Hematopoietic multipotent progenitor cell treated with erythropoietin and hydrocortisone succinate and interleukin-3 and kit ligand, for 15 days (in vitro differentiated cells): ENCODE measurements around the gene GATC.

Experiments
- DNase-seq: peaks from one replicate; pipeline ENCODE4 v3.0.0-alpha.2; 2015; ENCODE audit warnings: low spot score

GATC gene, protein sequence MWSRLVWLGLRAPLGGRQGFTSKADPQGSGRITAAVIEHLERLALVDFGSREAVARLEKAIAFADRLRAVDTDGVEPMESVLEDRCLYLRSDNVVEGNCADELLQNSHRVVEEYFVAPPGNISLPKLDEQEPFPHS

DNA sequence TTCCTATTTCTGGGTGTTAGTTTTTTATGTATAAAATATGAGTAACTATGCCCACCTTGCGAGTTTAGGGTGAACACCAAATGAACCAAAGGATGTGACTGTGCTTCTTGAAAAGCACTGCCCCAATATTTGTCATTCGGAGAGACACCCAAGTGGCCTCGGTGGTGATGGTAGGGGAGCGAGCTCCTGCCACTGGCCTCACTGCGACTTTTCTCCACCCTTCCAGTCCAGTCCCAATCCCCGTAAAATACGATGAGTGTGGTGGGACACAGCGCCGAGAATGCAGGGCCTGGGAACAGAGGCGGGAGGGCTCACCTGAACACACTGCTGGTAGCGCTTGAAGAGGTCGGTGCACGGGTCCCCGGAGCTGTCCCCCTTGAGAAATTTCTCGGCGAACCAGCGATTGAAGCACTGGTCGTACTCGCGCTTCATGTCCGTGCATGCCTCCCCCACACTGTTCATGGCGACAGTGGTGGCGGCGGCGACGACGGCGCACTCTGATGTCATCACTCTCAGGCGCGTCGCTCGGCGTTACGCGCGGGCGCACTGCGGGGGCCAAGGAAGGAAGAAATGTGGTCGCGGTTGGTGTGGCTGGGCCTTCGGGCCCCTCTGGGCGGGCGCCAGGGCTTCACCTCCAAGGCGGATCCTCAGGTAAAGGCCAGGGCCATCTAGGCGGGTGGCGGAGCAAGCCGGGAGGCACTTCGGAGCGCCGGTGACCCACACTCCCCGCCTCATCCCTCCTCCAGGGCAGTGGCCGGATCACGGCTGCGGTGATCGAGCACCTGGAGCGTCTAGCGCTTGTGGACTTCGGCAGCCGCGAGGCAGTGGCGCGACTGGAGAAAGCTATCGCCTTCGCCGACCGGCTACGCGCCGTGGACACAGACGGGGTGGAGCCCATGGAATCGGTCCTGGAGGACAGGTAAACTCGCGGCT lies at the start of gene GATC, which contains the start of gene TRIAP1:
Gene GATC (plus strand): TSS at position 534 of the 933 bp plus-strand sequence. CDS start 37 bp downstream, at position 571.
Gene TRIAP1 (minus strand): TSS at position 474 of the 933 bp plus-strand sequence. CDS start 12 bp downstream, at position 462.
- DNase-seq, result peak; percentile 84

DNA sequence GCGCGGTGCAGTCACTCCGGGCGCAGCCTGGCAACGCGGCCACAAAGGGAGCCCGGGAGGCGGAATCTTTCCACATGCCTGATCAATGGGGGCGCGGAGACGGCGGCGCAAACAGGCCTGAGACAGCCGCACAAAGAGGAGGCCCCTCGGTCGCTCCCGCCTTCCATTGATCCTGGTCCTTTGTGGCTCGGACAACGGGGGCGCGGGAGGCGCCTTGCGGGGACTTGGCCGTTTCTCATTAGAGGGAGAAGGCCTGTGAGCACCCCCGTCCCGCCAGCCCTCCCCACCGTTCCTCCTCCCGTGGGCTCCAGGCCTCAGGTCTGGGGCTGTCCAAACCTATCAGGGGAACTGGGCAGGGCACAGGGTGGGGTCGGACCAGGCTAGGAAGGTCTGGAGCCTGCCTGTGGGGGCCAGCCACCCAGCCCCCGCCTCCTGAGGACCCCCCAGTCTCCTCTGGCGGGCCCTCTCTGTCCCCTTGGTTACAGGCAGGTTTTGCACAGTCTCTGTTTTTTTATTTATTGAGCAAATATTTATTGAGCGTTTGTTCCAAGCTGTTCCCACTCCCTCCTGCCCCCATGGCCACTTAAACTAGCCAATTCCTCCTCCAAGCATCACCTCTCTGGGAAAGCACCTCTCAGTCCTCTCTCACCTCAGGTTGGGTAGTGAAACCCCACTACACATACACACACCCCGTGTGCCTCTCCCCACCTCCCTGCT lies 48.3 kb upstream of the GATC start:
- no peak for DNase-seq

DNA sequence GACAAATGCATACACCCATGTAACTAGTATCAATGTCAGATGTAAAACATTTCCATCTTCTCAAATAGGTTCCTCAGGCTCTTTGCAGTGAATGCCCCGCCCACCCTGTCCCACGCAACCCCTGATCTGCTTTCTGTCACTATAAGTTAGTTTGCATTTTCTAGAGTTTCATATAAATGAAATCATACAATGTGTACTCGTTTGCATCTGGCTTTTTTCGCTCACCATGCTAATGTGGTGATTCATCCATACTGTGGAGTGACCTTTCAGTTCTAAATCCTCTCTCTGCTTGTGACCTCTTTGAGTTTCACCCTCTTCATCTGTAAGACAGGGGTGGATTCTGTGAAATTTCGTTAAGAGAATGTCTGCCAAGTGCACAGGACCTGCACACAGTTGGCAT lies 46.7 kb upstream of the GATC start:
- no peak for DNase-seq

DNA sequence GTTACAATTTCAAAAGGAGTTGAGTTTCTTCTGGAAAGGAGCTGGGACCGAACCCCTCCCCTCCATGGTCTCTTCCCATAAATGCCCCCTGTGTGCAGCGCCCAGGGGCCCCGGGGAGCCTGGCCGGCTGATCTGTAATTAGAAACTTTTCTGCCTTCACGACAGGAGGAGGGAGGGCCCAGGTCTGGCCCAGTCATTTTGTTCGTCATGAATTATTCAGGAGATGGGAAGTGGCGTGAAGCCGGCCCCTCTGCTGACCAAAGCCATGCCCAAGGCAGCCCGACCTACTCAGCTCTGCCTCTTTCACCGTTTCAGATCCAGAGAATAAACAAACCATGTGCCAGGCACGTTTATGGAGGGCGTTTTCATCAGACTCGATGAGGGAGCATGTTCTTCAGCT lies 44.0 kb upstream of the GATC start:
- DNase-seq, result no peak

DNA sequence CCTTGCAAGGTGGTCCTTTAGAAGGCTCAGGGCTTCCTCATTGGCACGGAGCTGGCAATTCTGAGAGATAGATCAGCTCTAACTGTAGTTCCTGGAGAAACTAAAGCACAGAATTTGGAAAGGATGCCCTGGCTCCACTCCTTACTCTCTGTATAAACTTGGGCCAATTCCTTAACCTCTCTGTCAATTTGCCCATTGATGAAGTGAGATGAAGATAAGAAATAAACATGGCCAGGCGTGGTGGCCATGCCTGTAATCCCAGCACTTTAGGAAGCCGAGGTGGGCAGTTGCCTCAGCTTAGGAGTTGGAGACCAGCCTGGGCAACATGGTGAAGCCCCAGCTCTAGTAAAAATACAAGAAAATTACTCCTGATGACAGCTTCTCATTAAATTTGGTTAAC lies 42.4 kb upstream of the GATC start:
- no peak for DNase-seq

DNA sequence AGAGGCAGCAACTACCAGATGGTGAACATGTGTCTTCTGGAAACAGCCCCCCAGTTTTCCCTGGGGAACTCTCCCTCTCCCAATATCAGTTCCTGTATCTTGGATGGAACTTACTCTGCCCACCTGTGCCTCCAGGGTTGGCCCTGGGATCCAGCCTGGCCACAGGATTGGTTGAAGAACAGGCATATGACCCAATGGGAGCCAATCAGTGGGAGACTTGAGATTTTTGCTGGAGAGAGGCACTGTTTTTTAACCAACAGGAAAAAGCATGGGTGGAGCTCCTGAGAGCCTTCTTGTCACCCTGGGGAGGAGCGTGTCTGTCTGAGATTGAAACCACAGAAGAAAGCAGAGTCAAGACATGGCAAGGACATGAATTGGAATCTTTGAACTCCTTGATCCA lies 42.0 kb upstream of the GATC start:
- DNase-seq, result no peak

DNA sequence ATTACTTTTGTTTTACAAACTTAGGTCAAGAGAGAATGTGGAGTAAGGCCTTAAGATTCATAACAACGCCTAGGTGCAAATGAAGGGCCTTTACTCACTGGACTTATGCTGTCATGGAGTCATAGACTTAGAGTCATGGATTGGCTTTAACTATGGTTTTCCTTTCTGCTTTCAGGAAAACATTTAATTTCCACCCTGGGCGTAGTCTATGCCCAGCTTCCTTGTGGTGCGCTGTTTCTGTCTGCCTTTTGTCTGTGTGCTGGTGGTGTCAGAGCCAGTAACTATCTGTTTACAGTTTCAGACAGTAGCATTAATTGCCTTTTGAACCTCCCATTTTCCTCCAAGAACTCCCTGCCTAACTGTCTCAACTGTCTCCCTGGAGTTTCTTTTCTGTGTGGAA lies 40.2 kb upstream of the GATC start:
- no peak for DNase-seq

DNA sequence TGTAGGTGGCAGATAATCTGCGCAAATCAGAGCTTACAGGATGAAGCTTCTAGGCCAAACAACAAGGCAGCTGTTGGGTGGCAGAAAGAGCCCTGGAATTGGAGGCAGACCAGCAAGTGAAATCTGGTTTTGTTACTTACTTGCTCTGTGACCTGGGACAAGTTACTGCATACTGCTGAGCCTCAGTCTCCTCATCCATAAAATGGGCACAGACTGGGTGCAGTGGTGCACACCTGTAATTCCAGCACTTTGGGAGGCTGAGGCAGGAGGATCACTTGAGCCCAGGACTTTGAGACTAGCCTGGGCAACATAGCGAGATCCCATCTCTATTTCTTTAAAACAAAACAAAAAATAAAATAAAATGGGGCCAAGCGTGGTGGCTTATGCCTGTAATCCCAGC lies 39.7 kb upstream of the GATC start:
- no peak for DNase-seq

DNA sequence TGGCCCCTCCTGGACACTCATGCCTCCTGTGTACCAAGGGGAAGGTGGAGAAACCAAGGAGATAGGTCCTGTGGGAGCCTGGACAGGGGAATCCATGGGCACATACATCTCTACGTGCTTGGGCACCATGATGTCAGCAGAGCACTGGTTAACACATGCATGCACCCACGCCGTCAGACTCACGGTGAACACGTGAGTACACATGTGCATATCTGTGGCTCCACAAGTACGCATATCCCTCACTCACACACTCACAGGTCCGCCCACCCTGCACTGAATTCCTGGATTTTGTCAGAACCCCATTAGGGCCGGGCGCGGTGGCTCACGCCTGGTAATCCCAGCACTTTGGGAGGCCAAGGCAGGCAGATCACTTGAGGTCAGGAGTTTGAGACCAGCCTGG lies 37.5 kb upstream of the GATC start:
- no peak for DNase-seq

DNA sequence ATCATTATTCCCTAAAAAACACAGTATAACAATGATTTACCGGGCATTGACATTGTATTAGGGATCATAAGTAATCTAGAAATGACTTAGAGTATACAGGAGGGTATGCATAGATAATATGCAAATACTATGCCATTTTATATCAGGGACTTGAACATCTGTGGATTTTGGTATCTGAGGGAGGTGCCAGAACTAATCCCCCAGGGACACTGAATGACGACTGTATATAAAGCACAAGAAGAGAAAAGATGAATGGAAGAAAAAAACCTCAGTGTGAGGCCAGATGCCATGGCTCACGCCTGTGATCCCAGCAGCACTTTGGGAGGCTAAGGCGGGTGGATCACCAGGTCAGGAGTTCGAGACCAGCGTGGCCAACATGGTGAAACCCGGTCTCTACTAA lies 33.8 kb upstream of the GATC start:
- DNase-seq, result no peak

DNA sequence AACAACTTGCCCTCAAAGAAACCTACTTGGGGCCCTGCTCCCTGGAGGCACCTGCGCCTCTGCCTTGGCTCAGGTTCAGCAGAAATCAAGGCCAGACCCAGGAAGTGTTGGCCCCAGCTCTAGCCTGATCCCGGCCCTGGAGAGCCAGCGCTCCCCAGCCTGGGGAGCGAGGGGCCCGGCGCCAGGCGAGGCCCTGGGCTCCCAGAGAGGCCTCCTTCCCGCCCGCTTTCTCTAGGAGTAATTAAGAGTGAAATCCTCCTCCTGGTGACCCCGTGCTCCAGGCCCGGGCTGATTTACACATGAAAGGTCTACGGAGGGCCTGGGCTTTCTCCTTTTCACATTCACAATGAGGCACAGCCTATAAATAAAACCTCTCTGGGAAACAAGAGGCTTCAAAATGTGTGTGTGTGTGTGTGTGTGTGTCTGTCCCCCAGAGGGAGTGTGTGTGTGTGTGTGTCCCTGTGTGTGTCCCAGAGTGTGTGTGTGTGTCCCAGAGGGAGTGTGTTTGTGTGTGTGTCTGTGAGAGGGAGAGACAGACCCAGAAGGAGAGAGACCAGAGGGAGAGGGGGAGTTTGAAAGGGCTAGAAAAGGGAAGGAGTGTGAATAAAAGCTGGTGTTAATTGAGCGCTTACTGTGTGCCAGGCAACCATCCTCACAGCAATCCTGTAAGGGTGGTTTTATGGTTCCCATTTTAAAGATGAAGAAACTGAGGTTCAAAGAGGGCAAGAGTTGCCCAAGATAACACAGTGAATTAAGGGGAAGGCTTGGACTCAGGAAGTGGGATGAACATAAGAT lies 32.1 kb upstream of the GATC start:
- no peak for DNase-seq

DNA sequence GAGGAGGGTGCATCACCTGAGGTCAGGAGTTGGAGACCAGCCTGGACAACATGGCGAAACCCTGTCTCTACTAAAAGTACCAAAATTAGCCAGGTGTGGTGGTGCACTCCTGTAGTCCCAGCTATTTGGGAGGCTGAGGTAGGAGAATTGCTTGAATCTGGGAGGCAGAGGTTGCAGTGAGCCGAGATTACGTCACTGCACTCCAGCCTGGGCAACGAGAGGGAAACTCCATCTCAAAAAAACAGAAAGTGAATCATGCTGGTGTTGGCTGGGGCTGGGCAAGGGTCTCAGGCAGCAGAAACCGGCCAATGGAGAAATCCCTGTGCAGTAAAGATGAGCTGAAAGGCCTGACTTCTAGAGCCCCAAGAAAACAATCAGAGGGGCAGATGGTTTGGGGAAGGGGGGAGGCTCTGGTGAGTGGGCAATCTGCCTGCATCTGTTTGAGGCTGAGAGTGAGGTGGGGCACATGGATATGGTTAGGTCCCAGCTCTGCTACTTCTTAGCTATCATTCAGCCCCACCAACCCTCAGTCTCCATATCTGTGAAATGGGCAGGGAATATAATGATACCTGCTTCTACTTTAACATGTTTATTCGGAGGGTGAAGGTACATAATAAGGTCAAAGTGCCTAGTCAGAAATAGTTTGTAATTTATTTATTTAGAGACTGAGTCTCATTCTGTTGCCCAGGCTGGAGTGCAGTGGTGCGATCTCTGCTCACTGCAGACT lies 29.6 kb upstream of the GATC start:
- DNase-seq, result no peak

DNA sequence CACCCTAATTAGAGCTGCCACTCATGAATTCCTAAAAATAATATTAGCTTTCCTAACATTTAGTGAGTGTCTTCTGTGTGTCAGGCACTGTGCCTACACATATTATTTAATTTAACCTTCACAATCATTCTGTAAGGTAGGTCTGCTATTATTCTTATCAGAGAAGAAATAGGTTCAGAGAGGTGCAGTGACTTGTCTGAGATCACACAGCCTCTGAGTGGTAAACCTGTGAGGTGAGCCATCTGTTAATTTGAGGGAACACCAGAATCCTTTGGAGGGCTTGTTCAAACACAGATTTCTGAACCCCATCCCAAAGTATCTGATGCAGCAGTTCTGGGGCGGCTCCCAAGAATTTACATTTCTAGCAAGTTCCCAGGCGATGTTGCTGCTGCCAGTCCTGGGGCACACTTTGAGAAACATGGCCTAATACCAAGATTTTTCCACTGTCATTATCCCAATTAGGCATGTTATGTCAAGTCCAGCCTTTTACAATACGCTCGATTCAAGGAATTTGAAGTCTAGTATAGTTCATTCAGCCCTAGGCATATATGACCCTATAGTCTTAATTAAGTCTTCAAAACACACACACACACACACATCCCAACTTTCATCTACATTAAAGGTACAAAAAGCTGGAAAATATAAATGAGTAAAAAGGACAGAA lies 28.2 kb upstream of the GATC start:
- no peak for DNase-seq

DNA sequence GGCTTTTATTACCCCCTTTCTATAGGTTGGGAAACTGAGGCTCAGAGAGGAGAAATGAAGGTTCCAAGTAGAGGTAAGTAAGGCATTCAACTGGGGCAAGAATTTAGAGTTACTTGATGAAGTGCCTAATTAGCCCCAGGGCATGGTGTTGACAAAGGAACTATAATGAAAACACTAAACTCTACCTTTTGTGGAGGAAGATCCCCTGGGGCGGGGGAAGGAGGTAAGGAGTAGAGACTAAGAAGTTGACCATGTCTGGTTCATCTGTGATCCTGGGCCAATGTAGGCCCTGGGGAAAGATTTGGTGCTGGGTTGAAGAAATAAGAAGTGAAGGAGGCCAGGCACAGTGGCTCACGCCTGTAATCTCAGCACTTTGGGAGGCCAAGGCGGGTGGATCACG lies 24.5 kb upstream of the GATC start:
- no peak for DNase-seq

DNA sequence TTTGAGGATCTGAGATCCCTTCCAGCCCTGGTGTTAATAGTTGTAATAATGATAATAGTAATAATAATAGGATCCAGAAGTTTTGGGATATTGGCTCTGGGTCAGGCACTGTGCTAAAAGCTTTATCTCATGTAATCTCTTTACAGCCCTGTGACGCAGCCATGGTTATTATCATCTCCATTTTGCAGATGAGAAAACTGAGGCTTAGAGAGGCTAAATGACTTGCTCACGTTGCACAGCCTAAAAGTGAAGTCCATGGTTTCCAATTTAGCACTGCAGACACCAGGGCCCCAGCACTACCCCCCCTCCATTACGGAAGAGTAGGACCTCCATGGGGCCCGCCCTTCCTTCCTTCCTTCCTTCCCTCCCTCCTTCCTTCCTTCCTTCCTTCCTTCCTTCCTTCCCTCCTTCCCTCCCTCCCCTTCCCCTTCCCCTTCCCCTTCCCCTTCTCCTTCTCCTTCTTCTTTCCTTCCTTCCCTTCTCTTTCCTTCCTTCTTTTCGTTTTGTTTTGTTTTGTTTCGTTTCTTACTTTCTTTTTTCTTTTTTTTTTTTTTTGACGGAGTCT lies 23.3 kb upstream of the GATC start:
- DNase-seq, result no peak

DNA sequence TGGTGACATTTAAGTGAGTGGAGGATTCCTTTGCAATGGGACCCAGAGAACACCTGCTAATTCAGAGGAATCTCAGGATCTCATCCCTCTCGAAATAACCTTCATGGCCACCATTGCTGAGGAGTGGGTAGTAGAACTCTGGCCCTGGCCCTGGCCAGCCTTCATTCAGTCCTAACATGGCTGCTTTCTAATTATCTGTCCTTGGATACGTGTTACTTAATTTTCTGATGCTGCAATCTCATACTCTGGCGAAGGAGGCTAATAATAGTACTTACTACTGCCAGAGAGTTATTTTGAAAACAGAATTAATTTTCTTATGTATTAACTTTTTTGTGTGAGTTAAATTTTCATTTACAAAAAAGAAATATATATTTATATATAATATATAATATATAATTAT lies 20.4 kb upstream of the GATC start:
- no peak for DNase-seq

DNA sequence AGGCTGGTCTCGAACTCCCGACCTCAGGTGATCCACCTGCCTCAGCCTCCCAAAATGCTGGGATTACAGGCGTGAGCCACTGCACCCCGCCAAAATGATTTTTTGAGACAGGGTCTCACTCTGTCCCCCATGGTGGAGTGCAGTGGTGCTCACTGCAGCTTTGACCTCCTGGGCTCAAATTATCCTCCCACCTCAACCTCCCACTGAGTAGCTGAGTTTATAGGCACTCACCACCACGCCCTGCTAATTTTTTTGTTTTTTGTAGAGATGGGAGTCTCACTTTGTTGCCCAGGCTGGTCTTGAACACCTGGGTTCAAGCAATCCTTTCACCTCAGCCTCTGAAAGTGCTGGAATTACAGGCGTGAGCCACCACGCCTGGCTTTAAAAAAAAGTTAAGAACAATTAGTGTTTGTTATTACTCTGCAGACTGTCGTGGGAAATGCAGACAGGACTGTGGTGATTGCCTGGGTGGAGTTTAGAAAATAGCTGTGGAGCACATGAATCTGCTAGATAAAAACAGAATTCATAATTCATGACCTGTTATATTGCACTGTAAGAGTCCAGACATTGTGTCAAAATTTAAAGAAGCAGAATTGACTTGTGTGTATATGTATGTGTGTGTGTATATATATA lies 17.5 kb upstream of the GATC start:
- no peak for DNase-seq

DNA sequence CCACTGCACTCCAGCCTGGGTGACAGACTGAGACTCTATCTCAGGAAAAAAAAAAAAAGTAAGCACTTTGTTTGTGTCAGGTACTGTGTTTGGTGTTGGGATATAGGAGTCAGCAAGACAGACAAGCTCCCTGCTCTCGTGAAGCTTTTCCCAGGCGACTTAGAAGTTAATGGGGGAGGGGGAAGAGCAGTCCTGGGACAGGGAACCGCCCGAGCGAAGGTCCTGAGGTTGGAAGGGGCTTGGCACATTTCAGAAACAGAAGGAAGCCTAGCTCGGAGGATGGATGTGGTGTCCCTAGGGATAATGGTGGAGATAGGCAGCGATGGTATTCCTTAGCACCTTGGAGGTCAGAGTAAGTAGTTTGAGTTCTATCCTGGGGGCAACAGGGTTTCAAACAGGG lies 16.9 kb upstream of the GATC start:
- DNase-seq, result no peak

DNA sequence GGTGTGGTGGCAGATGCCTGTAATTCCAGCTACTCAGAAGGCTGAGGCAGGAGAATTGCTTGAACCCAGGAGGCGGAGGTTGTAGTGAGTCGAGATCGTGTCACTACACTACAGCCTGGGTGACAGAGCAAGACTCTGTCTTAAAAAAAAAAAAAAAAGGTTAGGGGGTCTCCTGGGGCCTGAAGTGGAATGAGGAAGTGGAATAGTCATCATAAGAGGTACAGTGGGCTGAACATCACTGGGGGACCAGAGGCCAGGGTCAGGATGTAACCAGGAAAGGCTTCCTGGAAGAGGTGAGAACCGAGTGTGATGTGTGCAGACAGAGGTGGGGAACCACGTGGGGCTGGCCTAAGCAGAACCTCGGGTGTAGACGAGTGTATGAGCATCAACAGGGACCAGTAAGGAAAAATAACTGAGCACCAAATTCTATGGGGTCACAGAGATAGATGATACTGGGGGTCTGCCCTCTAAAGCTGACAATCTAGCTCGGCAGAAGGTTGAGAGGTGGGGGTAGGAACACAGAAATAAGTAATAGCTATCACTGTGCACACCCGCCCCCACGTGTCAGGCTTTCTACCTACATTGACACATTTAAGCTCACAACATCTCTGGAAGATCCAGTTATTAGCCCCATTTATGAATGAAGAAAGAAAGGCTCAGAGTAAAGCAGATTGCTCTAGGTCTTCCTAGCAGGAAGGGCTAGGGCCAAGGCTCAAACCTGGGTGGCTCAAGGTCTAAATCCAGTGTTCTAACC lies 13.3 kb upstream of the GATC start:
- no peak for DNase-seq
